PC-3 (cell line): ENCODE results near the gene WIPF1.

ENCODE experiments used
- EZH2 ChIP-seq: fragments of 300-600 bp; sonication (generic); IDR thresholded peaks from one replicate; pipeline ENCODE4 v1.6.1; 2017; ENCODE audit warnings: antibody characterized with exemption, mild to moderate bottlenecking, low read length; ENCODE audit not compliant: unreplicated experiment
- TF ChIP-seq, protein P1 (sequence below): fragments of 300-600 bp; sonication (generic); conservative IDR thresholded peaks from 2 replicates; pipeline ENCODE4 v1.5.1; 2017; ENCODE audit warnings: antibody characterized with exemption, low read depth, mild to moderate bottlenecking, low read length

DNA sequence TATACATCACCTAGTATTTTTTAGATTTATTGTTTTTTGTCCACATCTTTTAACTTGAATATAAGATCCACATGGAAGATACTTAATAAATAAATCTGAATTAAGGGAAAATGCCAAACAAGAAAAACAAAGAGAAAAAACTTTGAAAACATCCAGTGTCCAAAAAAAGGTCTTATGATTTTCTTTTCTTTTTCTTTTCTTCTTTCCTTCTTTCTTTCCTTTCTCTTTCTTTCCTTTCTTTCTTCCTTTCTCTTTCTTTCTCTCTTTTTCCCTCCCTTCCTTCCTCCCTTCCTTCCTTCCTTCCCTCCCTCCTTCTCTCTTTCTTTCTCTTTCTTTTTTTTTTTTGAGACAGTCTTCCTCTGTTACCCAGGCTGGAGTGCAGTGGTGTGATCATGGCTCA, 29.6 kb upstream of the WIPF1 start:
- TF ChIP-seq EZH2, result no peak
- TF ChIP-seq, protein P1, sequence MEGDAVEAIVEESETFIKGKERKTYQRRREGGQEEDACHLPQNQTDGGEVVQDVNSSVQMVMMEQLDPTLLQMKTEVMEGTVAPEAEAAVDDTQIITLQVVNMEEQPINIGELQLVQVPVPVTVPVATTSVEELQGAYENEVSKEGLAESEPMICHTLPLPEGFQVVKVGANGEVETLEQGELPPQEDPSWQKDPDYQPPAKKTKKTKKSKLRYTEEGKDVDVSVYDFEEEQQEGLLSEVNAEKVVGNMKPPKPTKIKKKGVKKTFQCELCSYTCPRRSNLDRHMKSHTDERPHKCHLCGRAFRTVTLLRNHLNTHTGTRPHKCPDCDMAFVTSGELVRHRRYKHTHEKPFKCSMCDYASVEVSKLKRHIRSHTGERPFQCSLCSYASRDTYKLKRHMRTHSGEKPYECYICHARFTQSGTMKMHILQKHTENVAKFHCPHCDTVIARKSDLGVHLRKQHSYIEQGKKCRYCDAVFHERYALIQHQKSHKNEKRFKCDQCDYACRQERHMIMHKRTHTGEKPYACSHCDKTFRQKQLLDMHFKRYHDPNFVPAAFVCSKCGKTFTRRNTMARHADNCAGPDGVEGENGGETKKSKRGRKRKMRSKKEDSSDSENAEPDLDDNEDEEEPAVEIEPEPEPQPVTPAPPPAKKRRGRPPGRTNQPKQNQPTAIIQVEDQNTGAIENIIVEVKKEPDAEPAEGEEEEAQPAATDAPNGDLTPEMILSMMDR, result no peak
